Measurements from ENCODE around the gene EXOC1. TPM values are rescaled to one million over a fixed set of nuclear protein-coding genes. Genes with fewer than 3 reads are reported as not detected.

Gene EXOC1
- total and polyA plus RNA-seq, 4 donors = 18.4 to 63.6 (median 27.3) TPM

DNA sequence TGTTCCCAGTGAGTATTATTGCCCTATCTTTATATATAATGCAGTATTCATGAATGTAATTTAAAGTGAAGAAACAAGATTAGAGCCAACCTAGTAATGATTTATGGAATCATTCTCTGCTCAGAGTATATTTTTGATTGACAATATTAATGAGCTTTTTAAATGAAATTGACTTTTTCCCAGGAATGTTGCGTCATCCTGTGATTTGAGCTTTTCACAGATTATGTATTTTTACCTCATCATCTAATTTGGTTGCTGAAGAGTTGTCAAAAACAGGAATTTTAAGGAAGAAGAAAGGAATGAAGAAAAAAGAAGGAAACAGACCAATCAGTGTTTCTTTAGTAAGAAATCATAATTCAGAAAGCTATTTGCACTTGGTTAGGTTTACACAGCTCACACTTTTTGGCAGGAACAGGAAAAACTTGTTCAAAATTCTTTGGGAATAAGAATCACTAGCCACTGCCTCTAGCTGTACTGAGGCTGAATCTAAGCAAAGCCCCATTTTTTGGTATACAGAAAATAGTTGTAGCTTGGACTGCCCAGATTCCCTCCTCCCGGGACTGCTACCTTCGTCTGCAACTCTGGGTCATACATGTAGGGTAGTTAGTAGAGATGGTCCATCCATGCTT lies 27.3 kb downstream of the EXOC1 start:
- Histone ChIP-seq H3K4me3 (no peak overlapping the region), H3K36me3 (ENCODE audit: control insufficient read depth in 4 of 4, insufficient read depth in 4 of 4, low read length in 4 of 4) (peaks cover 9 to 36% (median 30%) of the 10 kb centered on the region in 4 donors), H3K27me3 (ENCODE audit: control insufficient read depth in 3 of 3, insufficient read depth in 3 of 3, low read length in 2 of 3) (no peaks in the 10 kb centered on the region), H3K9me3 (ENCODE audit: control insufficient read depth in 4 of 4, insufficient read depth in 3 of 4, low read length in 3 of 4) (no peaks in the 10 kb centered on the region), H3K4me1 (ENCODE audit: control insufficient read depth in 5 of 5, insufficient read depth in 5 of 5, low read length in 5 of 5) (no peaks in the 10 kb centered on the region), H3K9ac (ENCODE audit: insufficient read depth in 1 of 2, low read length in 2 of 2) (no peak overlapping the region), H3K27ac (ENCODE audit: low read depth in 1 of 2, low read length in 1 of 2) (no peak overlapping the region)
- TF ChIP-seq, protein P1, sequence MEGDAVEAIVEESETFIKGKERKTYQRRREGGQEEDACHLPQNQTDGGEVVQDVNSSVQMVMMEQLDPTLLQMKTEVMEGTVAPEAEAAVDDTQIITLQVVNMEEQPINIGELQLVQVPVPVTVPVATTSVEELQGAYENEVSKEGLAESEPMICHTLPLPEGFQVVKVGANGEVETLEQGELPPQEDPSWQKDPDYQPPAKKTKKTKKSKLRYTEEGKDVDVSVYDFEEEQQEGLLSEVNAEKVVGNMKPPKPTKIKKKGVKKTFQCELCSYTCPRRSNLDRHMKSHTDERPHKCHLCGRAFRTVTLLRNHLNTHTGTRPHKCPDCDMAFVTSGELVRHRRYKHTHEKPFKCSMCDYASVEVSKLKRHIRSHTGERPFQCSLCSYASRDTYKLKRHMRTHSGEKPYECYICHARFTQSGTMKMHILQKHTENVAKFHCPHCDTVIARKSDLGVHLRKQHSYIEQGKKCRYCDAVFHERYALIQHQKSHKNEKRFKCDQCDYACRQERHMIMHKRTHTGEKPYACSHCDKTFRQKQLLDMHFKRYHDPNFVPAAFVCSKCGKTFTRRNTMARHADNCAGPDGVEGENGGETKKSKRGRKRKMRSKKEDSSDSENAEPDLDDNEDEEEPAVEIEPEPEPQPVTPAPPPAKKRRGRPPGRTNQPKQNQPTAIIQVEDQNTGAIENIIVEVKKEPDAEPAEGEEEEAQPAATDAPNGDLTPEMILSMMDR (IDR thresholded peaks at IDR 0.05; ENCODE audit: control extremely low read depth, extremely low read depth) = no peak
- ATAC-seq (ENCODE audit: insufficient read depth, low FRiP score) (no peak), DNase-seq (peak in 2 of 3 donors; percentile 20 to 45)
- 93 to 96% methylated on average over 3 of the region's 3 CpGs for WGBS, 2 donors

DNA sequence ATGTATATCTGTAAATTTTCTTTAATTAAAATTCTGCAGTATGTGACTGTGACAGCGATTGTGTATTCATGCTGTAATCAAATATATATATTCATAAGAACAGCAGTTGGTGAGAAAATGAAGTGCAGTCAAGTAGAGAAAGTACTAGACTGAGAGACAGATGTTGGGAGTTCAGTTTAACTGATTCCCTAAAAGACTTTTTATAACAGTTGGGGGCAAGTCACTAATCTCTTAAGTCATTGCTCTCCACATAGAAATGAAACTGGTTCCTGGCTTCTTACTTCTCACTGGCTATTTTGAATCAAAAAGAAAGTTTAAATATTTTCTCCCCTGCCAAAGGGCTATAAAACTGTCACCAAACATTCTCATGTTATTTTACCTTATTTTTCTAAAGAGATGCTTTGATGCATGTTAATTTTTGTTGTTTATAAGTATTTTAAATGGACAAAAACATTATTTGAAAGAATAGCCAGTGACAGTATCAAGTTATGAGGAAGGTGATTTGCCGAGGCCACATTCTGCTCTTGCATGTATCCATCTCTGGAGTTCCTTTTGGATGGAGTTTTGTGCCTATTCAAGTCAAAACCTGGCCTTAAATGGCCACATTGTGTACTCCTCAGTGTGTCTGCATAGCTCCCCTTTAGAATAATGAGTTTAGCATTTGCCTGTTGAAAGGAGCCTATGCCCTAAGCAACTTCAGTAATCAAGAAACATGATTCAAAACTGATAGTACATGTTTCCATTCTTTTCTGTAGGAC lies 30.8 kb downstream of the EXOC1 start:
- Histone ChIP-seq H3K4me1 (ENCODE audit: control insufficient read depth in 5 of 5, insufficient read depth in 5 of 5, low read length in 5 of 5) (no peaks in the 10 kb centered on the region), H3K27me3 (ENCODE audit: control insufficient read depth in 3 of 3, insufficient read depth in 3 of 3, low read length in 2 of 3) (no peaks in the 10 kb centered on the region), H3K36me3 (ENCODE audit: control insufficient read depth in 4 of 4, insufficient read depth in 4 of 4, low read length in 4 of 4) (peaks cover 5 to 20% (median 19%) of the 10 kb centered on the region in 4 donors), H3K27ac (ENCODE audit: low read depth in 1 of 2, low read length in 1 of 2) (no peak overlapping the region), H3K9me3 (ENCODE audit: control insufficient read depth in 4 of 4, insufficient read depth in 3 of 4, low read length in 3 of 4) (no peaks in the 10 kb centered on the region), H3K4me3 (no peak overlapping the region), H3K9ac (ENCODE audit: insufficient read depth in 1 of 2, low read length in 2 of 2) (no peak overlapping the region)
- ATAC-seq (ENCODE audit: insufficient read depth, low FRiP score) (no peak), DNase-seq (no peak)
- 76 to 83% methylated on average over 2 of the region's 2 CpGs for WGBS, 2 donors
- TF ChIP-seq, protein P1 (IDR thresholded peaks at IDR 0.05; ENCODE audit: control extremely low read depth, extremely low read depth) = no peak

DNA sequence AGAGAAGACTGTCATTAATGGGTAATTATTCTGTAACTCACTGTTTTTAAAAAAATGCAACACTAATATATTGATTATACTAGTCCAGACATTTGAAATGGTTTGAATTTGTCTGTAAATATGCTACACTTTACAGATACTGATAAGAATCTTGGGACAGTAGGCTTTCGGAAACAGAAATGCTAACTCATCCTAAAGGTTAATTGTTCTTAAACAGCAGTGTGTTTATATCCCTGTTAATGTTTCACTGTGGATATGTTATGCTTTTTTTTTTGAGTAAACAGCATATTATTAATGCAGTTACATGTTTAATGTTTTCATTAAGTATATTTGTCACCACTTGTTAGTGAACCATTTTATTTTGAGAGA lies 31.4 kb downstream of the EXOC1 start:
- Histone ChIP-seq H3K27me3 (ENCODE audit: control insufficient read depth in 3 of 3, insufficient read depth in 3 of 3, low read length in 2 of 3) (no peaks in the 10 kb centered on the region), H3K9me3 (ENCODE audit: control insufficient read depth in 4 of 4, insufficient read depth in 3 of 4, low read length in 3 of 4) (no peaks in the 10 kb centered on the region), H3K9ac (ENCODE audit: insufficient read depth in 1 of 2, low read length in 2 of 2) (no peak overlapping the region), H3K4me1 (ENCODE audit: control insufficient read depth in 5 of 5, insufficient read depth in 5 of 5, low read length in 5 of 5) (no peaks in the 10 kb centered on the region), H3K27ac (ENCODE audit: low read depth in 1 of 2, low read length in 1 of 2) (no peak overlapping the region), H3K4me3 (no peak overlapping the region), H3K36me3 (ENCODE audit: control insufficient read depth in 4 of 4, insufficient read depth in 4 of 4, low read length in 4 of 4) (peaks cover 3 to 21% (median 17%) of the 10 kb centered on the region in 4 donors)
- ATAC-seq (ENCODE audit: insufficient read depth, low FRiP score) = no peak
- no peak for DNase-seq
- TF ChIP-seq, protein P1 (IDR thresholded peaks at IDR 0.05; ENCODE audit: control extremely low read depth, extremely low read depth) = no peak
- WGBS, 2 donors = 69 to 80% methylated on average over 1 of the region's 1 CpG
